CD4-positive, alpha-beta T cell (primary cell): ENCODE data around the gene OLFML3. TPM values are rescaled to one million over a fixed set of nuclear protein-coding genes. Genes with fewer than 3 reads are reported as not detected.
"Not testable (repeated sequence)": the region's sequence is repeated elsewhere in the genome, so short reads cannot be mapped to it uniquely, and the experiment has no call there.

Source experiments
- ATAC-seq: fragments of 200-7000 bp; cut with Tn5 transposase; one replicate; pipeline ENCODE4 v1.10.0; 2022; ENCODE audit warnings: mild to moderate bottlenecking; ENCODE audit not compliant: poor library complexity
- CTCF ChIA-PET: fragments of 350-600 bp; sonication (Branson Sonifier 250); formaldehyde crosslinking; loops from one replicate; lab custom pipeline; 2021; ENCODE audit warnings: antibody characterized with exemption, inconsistent platforms; lab: Charles Lee
- POLR2A ChIA-PET: fragments of 350-600 bp; sonication (Branson Sonifier 250); formaldehyde crosslinking; loops from one replicate; lab custom pipeline; 2021; ENCODE audit warnings: antibody characterized with exemption, inconsistent platforms; lab: Charles Lee
- DNase-seq, 14 experiments: peaks; one replicate each; pipeline ENCODE4 v3.0.0-alpha.2; 2013 to 2020; ENCODE audit warnings: mixed read lengths in 2 of 14
- H3K27ac ChIP-seq, 2 donors: one replicate each; pipeline versions ENCODE4 v1.5.1 to v1.7.0; 2013; ENCODE audit warnings: low read length in 2 of 2, low read depth in 1 of 2, mild to moderate bottlenecking in 1 of 2
- H3K27me3 ChIP-seq, 2 experiments: 1 replicate in 1 of 2; 2 replicates in 1 of 2; pipeline versions ENCODE4 v1.6.1 to v1.7.0; 2013; ENCODE audit warnings: low read length in 2 of 2, control low read depth in 1 of 2, mild to moderate bottlenecking in 1 of 2, moderate library complexity in 1 of 2; ENCODE audit not compliant: insufficient read depth in 2 of 2, control insufficient read depth in 1 of 2
- H3K36me3 ChIP-seq: one replicate; pipeline ENCODE4 v1.6.1; 2013; ENCODE audit warnings: low read length, control low read depth; ENCODE audit not compliant: insufficient read depth
- H3K4me1 ChIP-seq: one replicate; pipeline ENCODE4 v1.6.1; 2013; ENCODE audit warnings: low read length, control low read depth; ENCODE audit not compliant: insufficient read depth
- H3K4me3 ChIP-seq: one replicate; pipeline ENCODE4 v1.5.1; 2013; ENCODE audit warnings: mild to moderate bottlenecking, low read length, moderate library complexity
- H3K9me3 ChIP-seq, 2 experiments: 1 replicate in 1 of 2; 2 replicates in 1 of 2; pipeline versions ENCODE4 v1.6.1 to v1.7.0; 2013; ENCODE audit warnings: low read length in 2 of 2, mild to moderate bottlenecking in 2 of 2, control low read depth in 1 of 2, moderate library complexity in 1 of 2; ENCODE audit not compliant: control insufficient read depth in 1 of 2, insufficient read depth in 1 of 2
- H3K27ac Mint-ChIP-seq: one replicate; pipeline ENCODE4 v1.8.0; 2020; ENCODE audit warnings: mixed read lengths
- H3K27me3 Mint-ChIP-seq: one replicate; pipeline ENCODE4 v1.8.0; 2021; ENCODE audit warnings: mixed read lengths
- H3K36me3 Mint-ChIP-seq: one replicate; pipeline ENCODE4 v1.8.0; 2021; ENCODE audit warnings: low read depth, mixed read lengths
- H3K4me1 Mint-ChIP-seq: one replicate; pipeline ENCODE4 v1.8.0; 2021; ENCODE audit warnings: low read depth, mixed read lengths
- H3K4me3 Mint-ChIP-seq: one replicate; pipeline ENCODE4 v1.8.0; 2020; ENCODE audit warnings: mild to moderate bottlenecking, mixed read lengths
- H3K9me3 Mint-ChIP-seq: one replicate; pipeline ENCODE4 v1.8.0; 2020; ENCODE audit warnings: mixed read lengths
- CTCF ChIP-seq: fragments of 200-600 bp; IDR thresholded peaks from one replicate; pipeline ENCODE4 v1.8.0; 2022; ENCODE audit warnings: antibody characterized with exemption, mild to moderate bottlenecking
- intact Hi-C, 2 experiments: fragments of 100-400 bp; cut with DNase I in 1 of 2; cut with micrococcal nuclease in 1 of 2; formaldehyde crosslinking; loops; one replicate each; pipeline versions ENCODE4 v1.15.1 to v1.9.0; 2023 to 2025; cut with DNase I, micrococcal nuclease
- total RNA-seq, 174 experiments: library from RNA in 2 of 174; stranded (reverse) in 2 of 174; gene quantifications; one replicate each; pipeline ENCODE4 v1.2.3 and lab custom pipeline; 2021 to 2026

OLFML3 gene
- total RNA-seq, 2 experiments from 2014 or later: 0.30 to 0.31 TPM

GRCh38 chr1:113947388-113948107 lies 31.7 kb upstream of the OLFML3 start:
- peak; percentile 66 for ATAC-seq
- Histone ChIP-seq H3K4me3 (peak overlapping the region; percentile 24), H3K9me3 (no peaks in the 10 kb centered on the region), H3K36me3 (peaks cover 8% of the 10 kb centered on the region), H3K4me1 (peaks cover 49% of the 10 kb centered on the region), H3K27me3 (no peaks in the 10 kb centered on the region), H3K27ac (peak overlapping the region; percentile 66 to 77)
- peaks cover 85% of the 10 kb centered on the region for H3K4me1 Mint-ChIP-seq
- peak overlapping the region; percentile 89 for H3K4me3 Mint-ChIP-seq
- peak in 2 of 14 experiments; percentile 38 to 62 for DNase-seq
- peak overlapping the region; percentile 89 for H3K27ac Mint-ChIP-seq
- no peaks in the 10 kb centered on the region for H3K9me3 Mint-ChIP-seq
- intact Hi-C loops: loop anchor here (1.0 to 5.0 kb wide), 5 partner anchors 8 to 110 kb away; no protein-coding TSS in a partner anchor
- CTCF ChIA-PET: interaction anchor here (0.5 to 5.7 kb wide), 8 partner anchors 9 to 875 kb away, joined by 3 to 56 read pairs (median 3); partner anchors contain the start of genes HIPK1 and LRIG2
- peaks cover 50% of the 10 kb centered on the region for H3K36me3 Mint-ChIP-seq
- no peak for TF ChIP-seq CTCF
- no peaks in the 10 kb centered on the region for H3K27me3 Mint-ChIP-seq
- POLR2A ChIA-PET: interaction anchor here (0.7 to 10.2 kb wide), 8 partner anchors 8 to 1329 kb away, joined by 3 to 245 read pairs (median 12); partner anchors contain the start of genes AP4B1, DCLRE1B, HIPK1 and RSBN1

GRCh38 chr1:113948151-113948550 lies 31.1 kb upstream of the OLFML3 start:
- Mint-ChIP-seq H3K4me1 (peaks cover 88% of the 10 kb centered on the region), H3K4me3 (peak overlapping the region; percentile 54), H3K36me3 (peaks cover 53% of the 10 kb centered on the region), H3K27ac (peak overlapping the region; percentile 89)
- H3K4me3 ChIP-seq, H3K27me3 Mint-ChIP-seq, H3K27me3 ChIP-seq, DNase-seq, H3K9me3 Mint-ChIP-seq, H3K9me3 ChIP-seq, ATAC-seq: not testable (repeated sequence)
- POLR2A ChIA-PET: interaction anchor here (0.5 to 10.2 kb wide), 6 partner anchors 8 to 136 kb away, joined by 3 to 245 read pairs (median 14); partner anchors contain the start of genes AP4B1, DCLRE1B, HIPK1 and RSBN1
- Histone ChIP-seq H3K36me3 (peaks cover 10% of the 10 kb centered on the region), H3K27ac (peak overlapping the region; percentile 66 to 77), H3K4me1 (peaks cover 49% of the 10 kb centered on the region)
- intact Hi-C loops: loop anchor here (1.0 to 5.0 kb wide), 3 partner anchors 10 to 111 kb away; no protein-coding TSS in a partner anchor
- CTCF ChIA-PET: interaction anchor here (0.6 to 5.7 kb wide), 6 partner anchors 10 to 875 kb away, joined by 3 to 56 read pairs (median 4); partner anchors contain the start of genes HIPK1 and LRIG2

GRCh38 chr1:113949007-113949406 lies 30.3 kb upstream of the OLFML3 start:
- peak overlapping the region; percentile 51 for H3K4me3 Mint-ChIP-seq
- H3K9me3 ChIP-seq: no peaks in the 10 kb centered on the region
- ATAC-seq (no peak), DNase-seq (peak in 2 of 14 experiments; percentile 58 to 63)
- H3K27ac ChIP-seq: peak overlapping the region; percentile 60 to 66
- CTCF ChIA-PET: interaction anchor here (0.6 to 5.7 kb wide), 5 partner anchors 9 to 677 kb away, joined by 3 to 56 read pairs (median 4); partner anchors contain the start of gene HIPK1
- POLR2A ChIA-PET: interaction anchor here (0.7 to 10.2 kb wide), 4 partner anchors 9 to 299 kb away, joined by 4 to 245 read pairs (median 22); partner anchors contain the start of genes AP4B1, DCLRE1B and HIPK1
- no peaks in the 10 kb centered on the region for H3K27me3 Mint-ChIP-seq
- H3K36me3 Mint-ChIP-seq: peaks cover 57% of the 10 kb centered on the region
- peak overlapping the region; percentile 89 for H3K27ac Mint-ChIP-seq
- H3K27me3 ChIP-seq: no peaks in the 10 kb centered on the region
- H3K36me3 ChIP-seq: peaks cover 12% of the 10 kb centered on the region
- peak; percentile 43 for TF ChIP-seq CTCF
- peaks cover 50% of the 10 kb centered on the region for H3K4me1 ChIP-seq
- peaks cover 92% of the 10 kb centered on the region for H3K4me1 Mint-ChIP-seq
- intact Hi-C loops: loop anchor here (1.0 to 5.0 kb wide), 3 partner anchors 16 to 112 kb away; no protein-coding TSS in a partner anchor
- no peak overlapping the region for H3K4me3 ChIP-seq
- no peaks in the 10 kb centered on the region for H3K9me3 Mint-ChIP-seq
